HEK293T (cell line): ENCODE measurements around the gene UBE2G2.

Source experiments
- BHLHE40 ChIP-seq: fragments of 450-650 bp; IDR thresholded peaks from 2 replicates; pipeline ENCODE4 v1.6.1; 2016; ENCODE audit warnings: mild to moderate bottlenecking, moderate library complexity, borderline replicate concordance
- CTBP1 ChIP-seq: fragments of 450-650 bp; IDR thresholded peaks from 2 replicates; pipeline ENCODE4 v1.6.1; 2016; ENCODE audit warnings: borderline replicate concordance
- FOXA1 ChIP-seq: fragments of 450-650 bp; IDR thresholded peaks from 2 replicates; pipeline ENCODE4 v1.6.1; 2016; ENCODE audit warnings: mild to moderate bottlenecking
- FOXK2 ChIP-seq: fragments of 450-650 bp; IDR thresholded peaks from 2 replicates; pipeline ENCODE4 v1.6.1; 2016; ENCODE audit warnings: mild to moderate bottlenecking
- FOXM1 ChIP-seq: fragments of 450-650 bp; IDR thresholded peaks from 2 replicates; pipeline ENCODE4 v1.6.1; 2017; ENCODE audit warnings: mild to moderate bottlenecking, borderline replicate concordance
- HDGF ChIP-seq: fragments of 450-650 bp; IDR thresholded peaks from 2 replicates; pipeline ENCODE4 v1.6.1; 2017; ENCODE audit warnings: antibody characterized with exemption, borderline replicate concordance
- LEF1 ChIP-seq: fragments of 450-650 bp; IDR thresholded peaks from 2 replicates; pipeline ENCODE4 v1.6.1; 2017; ENCODE audit warnings: mild to moderate bottlenecking, borderline replicate concordance
- NFRKB ChIP-seq: fragments of 450-650 bp; IDR thresholded peaks from 2 replicates; pipeline ENCODE4 v1.6.1; 2016; ENCODE audit warnings: mild to moderate bottlenecking, moderate library complexity
- PKNOX1 ChIP-seq: fragments of 450-650 bp; IDR thresholded peaks from 2 replicates; pipeline ENCODE4 v1.6.1; 2016
- SP1 ChIP-seq: fragments of 450-650 bp; IDR thresholded peaks from 2 replicates; pipeline ENCODE4 v1.6.1; 2017
- SUZ12 ChIP-seq: fragments of 450-650 bp; IDR thresholded peaks from 2 replicates; pipeline ENCODE4 v1.6.1; 2016; ENCODE audit warnings: mild to moderate bottlenecking
- TARDBP ChIP-seq: fragments of 450-650 bp; IDR thresholded peaks from 2 replicates; pipeline ENCODE4 v1.6.1; 2016

GRCh38 chr21:44813727-44814126 is 12.1 kb upstream of the UBE2G2 start:
- no peak for TF ChIP-seq LEF1
- TF ChIP-seq TARDBP: no peak
- no peak for TF ChIP-seq FOXK2
- TF ChIP-seq FOXA1: no peak
- TF ChIP-seq BHLHE40: no peak
- no peak for TF ChIP-seq SUZ12
- no peak for TF ChIP-seq SP1
- TF ChIP-seq PKNOX1: no peak
- no peak for TF ChIP-seq CTBP1
- no peak for TF ChIP-seq HDGF
- TF ChIP-seq NFRKB: no peak
- no peak for TF ChIP-seq FOXM1
